ENCODE measurements around the gene DNA2. TPM values are rescaled to one million over a fixed set of nuclear protein-coding genes. Genes with fewer than 3 reads are reported as not detected.

The DNA2 gene
- 6.2 and 10.2 TPM in 2 replicates for total RNA-seq

DNA sequence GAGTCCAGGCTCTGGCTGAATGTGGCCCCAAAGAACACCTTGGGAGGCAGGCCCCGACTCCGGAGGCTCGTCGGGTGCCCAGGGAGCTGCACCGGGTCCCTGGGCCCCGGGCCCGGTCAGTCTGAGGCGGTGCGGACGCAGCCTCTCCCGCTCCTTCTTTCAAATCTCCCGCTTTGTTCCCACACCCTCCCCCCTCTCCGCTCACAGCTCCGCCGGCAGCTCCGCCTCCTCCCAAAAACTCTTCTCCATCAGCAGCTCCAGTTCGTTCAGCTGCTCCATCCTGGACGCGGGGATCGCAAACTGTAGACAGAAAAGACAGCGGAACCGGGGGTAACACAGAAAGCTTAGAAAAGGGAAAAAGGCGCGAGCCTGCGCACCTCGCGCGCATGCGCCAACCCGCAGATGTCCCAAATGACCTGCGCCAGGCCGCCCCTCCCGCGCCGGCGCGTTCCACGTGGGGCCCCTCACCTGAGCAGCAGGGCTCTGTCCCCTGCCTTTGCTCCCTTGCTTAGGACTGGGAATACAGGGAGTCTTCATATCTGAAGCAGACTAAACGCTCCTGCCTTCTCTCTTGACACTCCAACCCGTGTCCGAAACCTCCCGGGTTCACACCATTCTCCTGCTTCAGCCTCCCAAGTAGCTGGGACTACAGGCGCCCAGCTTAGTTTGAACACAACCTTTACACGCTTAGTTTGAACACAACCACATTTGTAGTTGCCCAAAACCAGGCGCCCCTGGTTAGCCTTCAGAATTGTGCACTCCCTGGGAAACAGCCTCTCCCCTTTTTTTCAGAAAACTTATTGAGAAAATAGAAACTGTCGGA is at the start of gene DNA2:
TSS of gene DNA2 (minus strand) at position 388 of the 823 bp plus-strand sequence. CDS start at position 279, 109 bp downstream.

GRCh38 chr10:68406815-68407548 is 64.8 kb downstream of the DNA2 start, which contains the start of gene RUFY2:
Gene RUFY2, minus strand, starts transcription at chr10:68407277. Its CDS starts 88 bp downstream, at chr10:68407189.

Other genes starting within 250 kb of the DNA2 start
- under 0.01 and 0.28 TPM in 2 replicates for gene ATOH7, start 239.9 kb downstream of the DNA2 start, total RNA-seq
- 18.0 and 61.0 TPM in 2 replicates for gene HNRNPH3, start 139.9 kb downstream of the DNA2 start, total RNA-seq
- 6.1 and 7.3 TPM in 2 replicates for gene PBLD, start 139.0 kb downstream of the DNA2 start, total RNA-seq
- gene RUFY2, start 64.7 kb downstream of the DNA2 start, total RNA-seq = 17.3 and 20.3 TPM in 2 replicates
- gene SLC25A16, start 55.5 kb upstream of the DNA2 start, total RNA-seq = 19.7 and 20.1 TPM in 2 replicates
- gene TET1, start 88.4 kb upstream of the DNA2 start, total RNA-seq = 1.7 and 4.2 TPM in 2 replicates
- gene CCAR1, start 249.3 kb upstream of the DNA2 start, total RNA-seq = 23.1 and 33.4 TPM in 2 replicates

Measured in regular cardiac myocyte (primary cell).